ENCODE data around the gene HCAR2.

DNA sequence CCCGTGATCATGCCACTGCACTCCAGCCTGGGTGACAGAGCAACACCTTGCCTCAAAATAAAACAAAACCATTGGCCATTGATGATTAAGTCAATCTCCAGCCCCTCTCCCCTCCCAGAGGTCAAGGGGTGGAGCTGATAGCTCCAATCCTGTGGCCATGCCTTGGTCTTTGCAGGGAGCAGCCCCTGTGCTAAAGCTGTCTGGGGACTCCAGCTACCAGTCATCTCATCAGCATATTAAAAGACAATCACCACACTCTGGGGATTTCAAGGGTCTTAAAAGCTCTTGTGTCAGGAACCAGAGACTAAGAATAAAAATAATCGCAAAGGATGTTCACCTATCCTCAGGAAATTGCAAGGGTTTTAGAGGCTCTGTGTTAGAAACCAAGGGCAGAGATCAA, 30.6 kb downstream of the HCAR2 start:
- TF ChIP-seq, protein P1, sequence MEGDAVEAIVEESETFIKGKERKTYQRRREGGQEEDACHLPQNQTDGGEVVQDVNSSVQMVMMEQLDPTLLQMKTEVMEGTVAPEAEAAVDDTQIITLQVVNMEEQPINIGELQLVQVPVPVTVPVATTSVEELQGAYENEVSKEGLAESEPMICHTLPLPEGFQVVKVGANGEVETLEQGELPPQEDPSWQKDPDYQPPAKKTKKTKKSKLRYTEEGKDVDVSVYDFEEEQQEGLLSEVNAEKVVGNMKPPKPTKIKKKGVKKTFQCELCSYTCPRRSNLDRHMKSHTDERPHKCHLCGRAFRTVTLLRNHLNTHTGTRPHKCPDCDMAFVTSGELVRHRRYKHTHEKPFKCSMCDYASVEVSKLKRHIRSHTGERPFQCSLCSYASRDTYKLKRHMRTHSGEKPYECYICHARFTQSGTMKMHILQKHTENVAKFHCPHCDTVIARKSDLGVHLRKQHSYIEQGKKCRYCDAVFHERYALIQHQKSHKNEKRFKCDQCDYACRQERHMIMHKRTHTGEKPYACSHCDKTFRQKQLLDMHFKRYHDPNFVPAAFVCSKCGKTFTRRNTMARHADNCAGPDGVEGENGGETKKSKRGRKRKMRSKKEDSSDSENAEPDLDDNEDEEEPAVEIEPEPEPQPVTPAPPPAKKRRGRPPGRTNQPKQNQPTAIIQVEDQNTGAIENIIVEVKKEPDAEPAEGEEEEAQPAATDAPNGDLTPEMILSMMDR (conservative IDR thresholded peaks at IDR 0.05; ENCODE audit: low read depth, low read length): no peak
- no peak for TF ChIP-seq POLR2A (IDR thresholded peaks at IDR 0.05; ENCODE audit: low read depth, low read length)
- TF ChIP-seq, protein P2, sequence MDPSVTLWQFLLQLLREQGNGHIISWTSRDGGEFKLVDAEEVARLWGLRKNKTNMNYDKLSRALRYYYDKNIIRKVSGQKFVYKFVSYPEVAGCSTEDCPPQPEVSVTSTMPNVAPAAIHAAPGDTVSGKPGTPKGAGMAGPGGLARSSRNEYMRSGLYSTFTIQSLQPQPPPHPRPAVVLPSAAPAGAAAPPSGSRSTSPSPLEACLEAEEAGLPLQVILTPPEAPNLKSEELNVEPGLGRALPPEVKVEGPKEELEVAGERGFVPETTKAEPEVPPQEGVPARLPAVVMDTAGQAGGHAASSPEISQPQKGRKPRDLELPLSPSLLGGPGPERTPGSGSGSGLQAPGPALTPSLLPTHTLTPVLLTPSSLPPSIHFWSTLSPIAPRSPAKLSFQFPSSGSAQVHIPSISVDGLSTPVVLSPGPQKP (IDR thresholded peaks at IDR 0.05; ENCODE audit: borderline replicate concordance, low read depth, low read length): no peak
- no peak for TF ChIP-seq CEBPB (IDR thresholded peaks at IDR 0.05; ENCODE audit: low read depth, low read length)
- no peak for TF ChIP-seq RAD21 (IDR thresholded peaks at IDR 0.05; ENCODE audit: low read length)
- TF ChIP-seq MXI1 (IDR thresholded peaks at IDR 0.05; ENCODE audit: borderline replicate concordance, low read depth, low read length): no peak
